ENCODE data around the gene DNAJC5G. TPM values are rescaled to one million over a fixed set of nuclear protein-coding genes. Genes with fewer than 3 reads are reported as not detected.
"Not testable (repeated sequence)": the region's sequence is repeated elsewhere in the genome, so short reads cannot be mapped to it uniquely, and the experiment has no call there.

The DNAJC5G gene
- total RNA-seq, 1 donor from 2014 or later, result 0.47 TPM

- no peak for DNase-seq (ENCODE audit: extremely low read depth, low read depth, low spot score)
Measured at GRCh38 chr2:27251766-27252165, 23.5 kb upstream of the DNAJC5G start.

- DNase-seq (ENCODE audit: extremely low read depth, low read depth, low spot score), result no peak
Measured at GRCh38 chr2:27255187-27255586, 20.0 kb upstream of the DNAJC5G start.

GRCh38 chr2:27255660-27256059 is 19.6 kb upstream of the DNAJC5G start:
- DNase-seq (ENCODE audit: extremely low read depth, low read depth, low spot score), result no peak

- no peak for DNase-seq (ENCODE audit: extremely low read depth, low read depth, low spot score)
Measured at GRCh38 chr2:27256855-27257454, 18.3 kb upstream of the DNAJC5G start.

- DNase-seq (ENCODE audit: extremely low read depth, low read depth, low spot score), result no peak
Measured at GRCh38 chr2:27258051-27258450, 17.2 kb upstream of the DNAJC5G start.

GRCh38 chr2:27261241-27261925 is 13.8 kb upstream of the DNAJC5G start:
- DNase-seq (ENCODE audit: extremely low read depth, low read depth, low spot score), result no peak

- DNase-seq (ENCODE audit: extremely low read depth, low read depth, low spot score), result no peak
Measured at GRCh38 chr2:27261926-27262298, 13.3 kb upstream of the DNAJC5G start.

- DNase-seq (ENCODE audit: extremely low read depth, low read depth, low spot score), result no peak
Measured at GRCh38 chr2:27262379-27263286, 12.6 kb upstream of the DNAJC5G start, which contains the start of gene SLC30A3. Gene SLC30A3, minus strand, starts transcription at chr2:27263047. Its CDS starts 141 bp downstream, at chr2:27262906.

GRCh38 chr2:27263287-27264252 is 11.7 kb upstream of the DNAJC5G start:
- DNase-seq (ENCODE audit: extremely low read depth, low read depth, low spot score), result no peak

- DNase-seq (ENCODE audit: extremely low read depth, low read depth, low spot score), result no peak
Measured at GRCh38 chr2:27264253-27264752, 10.9 kb upstream of the DNAJC5G start.

- DNase-seq (ENCODE audit: extremely low read depth, low read depth, low spot score), result no peak
Measured at GRCh38 chr2:27264753-27265535, 10.3 kb upstream of the DNAJC5G start.

GRCh38 chr2:27265536-27265870 is 9.7 kb upstream of the DNAJC5G start:
- DNase-seq (ENCODE audit: extremely low read depth, low read depth, low spot score), result no peak

- not testable (repeated sequence) for DNase-seq (ENCODE audit: extremely low read depth, low read depth, low spot score)
Measured at GRCh38 chr2:27268296-27268695, 6.9 kb upstream of the DNAJC5G start.

- no peak for DNase-seq (ENCODE audit: extremely low read depth, low read depth, low spot score)
Measured at GRCh38 chr2:27270131-27270530, 5.1 kb upstream of the DNAJC5G start.

- no peak for DNase-seq (ENCODE audit: extremely low read depth, low read depth, low spot score)
Measured at GRCh38 chr2:27270670-27271069, 4.6 kb upstream of the DNAJC5G start.

- DNase-seq (ENCODE audit: extremely low read depth, low read depth, low spot score), result no peak
Measured at GRCh38 chr2:27271631-27272340, 3.4 kb upstream of the DNAJC5G start.

- DNase-seq (ENCODE audit: extremely low read depth, low read depth, low spot score), result not testable (repeated sequence)
Measured at GRCh38 chr2:27272537-27273522, 2.4 kb upstream of the DNAJC5G start.

GRCh38 chr2:27278010-27278409 is 2.8 kb downstream of the DNAJC5G start:
- DNase-seq (ENCODE audit: extremely low read depth, low read depth, low spot score), result no peak
